GM19395 (cell line): ENCODE measurements around the gene ATP6V1C2.
A peak's percentile ranks its signal among the peaks of the same experiment; 100 is the strongest.

Experiments used
- ATAC-seq: cut with Tn5 transposase; IDR thresholded peaks from one replicate; pipeline ENCODE4 v1.9.1; 2021; ENCODE audit warnings: mild to moderate bottlenecking, moderate library complexity; ENCODE audit not compliant: unreplicated experiment

Gene ATP6V1C2, protein sequence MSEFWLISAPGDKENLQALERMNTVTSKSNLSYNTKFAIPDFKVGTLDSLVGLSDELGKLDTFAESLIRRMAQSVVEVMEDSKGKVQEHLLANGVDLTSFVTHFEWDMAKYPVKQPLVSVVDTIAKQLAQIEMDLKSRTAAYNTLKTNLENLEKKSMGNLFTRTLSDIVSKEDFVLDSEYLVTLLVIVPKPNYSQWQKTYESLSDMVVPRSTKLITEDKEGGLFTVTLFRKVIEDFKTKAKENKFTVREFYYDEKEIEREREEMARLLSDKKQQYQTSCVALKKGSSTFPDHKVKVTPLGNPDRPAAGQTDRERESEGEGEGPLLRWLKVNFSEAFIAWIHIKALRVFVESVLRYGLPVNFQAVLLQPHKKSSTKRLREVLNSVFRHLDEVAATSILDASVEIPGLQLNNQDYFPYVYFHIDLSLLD

DNA sequence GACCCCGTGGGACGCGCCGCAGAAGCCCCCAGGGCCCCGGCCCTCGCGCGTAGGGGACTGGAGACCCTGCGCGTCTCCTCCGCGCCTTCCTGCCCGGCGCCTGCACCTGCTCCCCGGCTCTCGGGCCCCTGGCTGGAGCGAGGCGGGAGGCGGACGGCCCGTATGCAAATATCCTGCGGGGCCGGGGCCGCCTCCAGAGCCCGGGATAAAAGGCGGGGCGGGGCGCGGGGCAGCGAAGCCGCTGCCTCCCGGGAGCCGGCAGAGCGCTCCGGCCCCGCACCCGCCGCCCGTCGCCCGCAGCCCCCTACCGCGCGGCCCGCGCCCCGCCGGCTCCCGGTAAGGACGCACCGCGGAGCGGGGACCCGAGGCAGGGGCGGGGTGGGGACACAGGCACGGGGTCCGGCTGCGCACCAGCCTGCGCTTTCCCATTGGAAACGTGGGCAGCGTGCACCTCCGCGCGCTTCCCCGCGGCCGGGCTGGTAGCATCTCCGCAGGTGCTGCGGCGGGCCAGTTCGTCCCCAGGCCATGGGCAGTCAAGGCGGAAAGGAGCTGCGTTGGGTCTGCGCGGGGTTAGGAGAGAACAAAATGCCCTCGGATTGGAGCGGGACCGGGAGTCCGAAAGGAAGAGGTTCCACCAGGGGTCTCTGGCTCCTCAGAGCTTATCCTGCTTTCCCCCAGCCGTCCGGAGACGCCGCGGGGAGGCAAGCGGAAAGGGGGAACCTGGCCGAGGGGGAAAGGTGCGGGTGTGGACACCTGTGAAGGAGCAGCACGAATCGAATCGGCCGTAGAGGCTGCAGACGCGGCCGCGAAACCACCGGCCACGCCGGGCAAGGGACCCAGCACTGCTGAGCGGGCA lies at the start of gene ATP6V1C2:
Gene ATP6V1C2, plus strand, starts transcription at position 235 of the 856 bp plus-strand sequence. CDS start 1,220 bp downstream, outside the sequence.
- peak; percentile 70 for ATAC-seq

DNA sequence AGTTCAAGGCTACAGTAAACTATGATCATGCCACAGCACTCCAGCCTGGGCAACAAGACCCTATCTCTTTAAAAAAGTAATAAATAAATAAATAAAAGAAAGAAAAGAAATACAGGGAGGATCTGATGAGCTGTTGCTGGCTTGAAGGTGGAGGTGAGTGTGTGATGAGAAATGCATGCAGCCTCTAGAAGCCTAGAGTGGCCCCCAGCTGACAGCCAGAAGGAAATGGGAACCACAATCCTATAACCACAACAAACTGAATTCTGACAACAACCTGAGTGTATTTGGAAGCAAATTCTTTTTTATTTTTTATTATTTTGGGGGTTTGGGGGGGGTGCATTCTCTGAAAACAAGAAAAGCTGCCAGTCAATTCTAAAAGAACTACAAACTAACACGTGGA lies 46.3 kb upstream of the ATP6V1C2 start:
- no peak for ATAC-seq

DNA sequence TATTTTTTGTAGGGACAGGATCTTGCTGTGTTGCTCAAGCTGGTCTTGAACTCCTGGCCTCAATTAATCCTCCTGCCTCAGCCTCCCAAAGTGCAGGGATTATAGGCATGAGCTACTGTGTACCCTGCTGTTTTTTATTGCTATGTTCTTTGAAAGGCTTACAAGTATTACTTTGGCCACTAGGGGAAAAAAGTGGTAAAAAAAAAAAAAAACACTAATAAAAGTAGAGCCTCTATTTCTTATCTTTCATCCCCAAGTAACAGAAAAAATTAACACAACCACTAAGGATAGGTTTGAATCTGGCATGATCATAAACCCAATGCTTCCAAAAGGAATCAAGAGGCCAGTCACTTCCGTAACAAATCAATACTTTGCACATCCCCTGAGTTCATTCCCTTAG lies 43.2 kb upstream of the ATP6V1C2 start:
- no peak for ATAC-seq

DNA sequence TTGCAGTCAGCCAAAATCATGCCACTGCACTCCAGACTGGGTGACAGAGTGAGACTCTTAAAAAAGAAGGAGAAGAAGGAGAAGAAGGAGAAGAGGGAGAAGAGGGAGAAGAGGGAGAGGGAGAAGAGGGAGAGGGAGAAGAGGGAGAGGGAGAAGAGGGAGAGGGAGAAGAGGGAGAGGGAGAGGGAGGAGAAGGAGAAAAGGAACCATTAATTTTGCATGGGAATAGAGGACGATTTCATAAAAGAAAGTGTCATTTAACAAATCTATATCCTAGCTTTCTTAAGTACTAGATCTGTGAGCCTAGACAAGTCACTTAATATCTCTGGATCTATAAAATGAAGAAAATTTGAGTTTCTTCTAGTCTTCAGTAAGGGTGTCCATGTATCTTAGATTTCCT lies 41.2 kb upstream of the ATP6V1C2 start:
- no peak for ATAC-seq

DNA sequence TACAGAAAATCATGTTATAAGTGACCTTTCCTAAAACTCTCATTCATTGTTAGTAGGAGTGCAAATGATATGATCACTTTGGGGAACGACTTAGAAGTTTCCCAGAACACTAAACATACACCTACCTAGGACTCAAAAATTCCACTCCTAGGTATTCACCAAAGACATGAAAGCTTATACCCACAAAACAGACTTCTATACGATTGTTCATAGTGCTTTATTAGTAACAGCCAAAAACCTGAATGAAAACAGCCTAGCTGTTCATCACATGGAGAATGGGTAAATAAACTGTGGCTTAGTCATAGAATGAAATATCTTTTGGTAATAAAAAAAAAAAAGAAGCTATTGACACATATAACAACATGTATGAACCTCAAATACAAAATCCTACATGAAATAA lies 40.5 kb upstream of the ATP6V1C2 start:
- no peak for ATAC-seq

DNA sequence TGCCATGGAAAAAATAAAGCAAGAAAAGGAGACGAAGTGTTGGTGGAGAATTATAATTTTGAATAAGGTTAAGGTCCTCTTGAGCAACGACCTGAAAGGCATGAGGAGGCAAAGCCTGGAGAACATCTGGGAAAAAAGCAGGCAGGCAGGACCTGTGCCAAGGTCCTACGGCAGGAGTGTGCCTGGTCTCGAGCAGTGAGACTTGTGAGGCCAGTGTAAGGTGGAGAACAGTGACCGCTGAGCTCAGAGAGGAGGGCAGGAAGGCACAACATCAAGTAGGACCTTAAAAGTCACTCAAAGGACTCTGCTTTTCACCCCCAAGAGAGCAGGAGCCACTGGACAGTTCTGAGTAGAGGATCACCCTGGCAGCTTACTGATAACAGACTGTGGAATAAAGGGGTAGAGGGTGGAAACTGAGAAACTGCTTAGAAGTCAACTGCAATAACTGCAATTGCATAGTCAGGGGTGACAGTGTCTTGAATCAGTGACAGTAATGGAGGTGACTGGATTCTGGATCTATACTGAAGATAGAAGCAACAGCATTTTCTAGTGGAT lies 35.2 kb upstream of the ATP6V1C2 start:
- no peak for ATAC-seq

DNA sequence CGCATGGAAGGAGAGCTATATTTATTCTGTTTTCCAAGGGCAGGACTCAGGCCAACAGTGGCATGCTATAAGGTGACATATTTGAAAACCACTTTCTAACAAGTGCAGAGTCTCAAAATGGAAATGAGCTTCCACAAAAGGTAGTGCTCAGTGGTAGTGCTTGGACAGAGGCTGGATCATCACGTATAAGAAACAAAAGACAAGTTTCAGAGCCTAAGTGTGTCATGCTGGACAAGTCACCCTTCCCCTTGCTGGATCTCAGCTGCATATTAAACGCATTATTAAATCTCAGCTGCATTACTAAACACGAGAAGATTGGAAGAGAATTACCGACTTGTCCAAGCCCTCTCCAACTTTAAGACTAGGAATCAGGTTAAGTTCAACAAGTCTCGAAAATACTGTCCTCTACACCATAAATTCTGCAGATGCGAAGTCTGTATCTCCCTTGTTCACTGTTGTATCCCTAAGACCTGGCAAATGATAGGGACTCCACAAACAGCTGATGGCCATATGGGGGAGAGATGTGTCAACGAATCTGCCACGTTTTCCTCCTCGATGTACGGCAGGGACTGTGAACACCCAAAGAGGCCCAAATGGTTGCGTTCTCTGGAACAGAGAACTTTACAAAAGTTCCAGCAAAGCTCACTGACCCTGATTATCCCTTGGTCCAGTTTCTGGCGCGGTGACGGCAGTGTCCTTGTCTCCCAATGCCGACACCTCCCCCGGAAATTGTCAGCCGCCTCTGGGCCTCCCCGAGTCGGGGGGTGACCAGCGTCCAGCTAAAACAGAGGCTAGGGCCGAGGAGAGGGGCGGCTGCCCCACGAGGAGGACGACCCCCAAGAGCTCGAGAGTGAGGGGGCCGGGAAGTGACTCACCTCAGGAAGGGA lies 32.3 kb upstream of the ATP6V1C2 start:
- peak; percentile 22 for ATAC-seq

DNA sequence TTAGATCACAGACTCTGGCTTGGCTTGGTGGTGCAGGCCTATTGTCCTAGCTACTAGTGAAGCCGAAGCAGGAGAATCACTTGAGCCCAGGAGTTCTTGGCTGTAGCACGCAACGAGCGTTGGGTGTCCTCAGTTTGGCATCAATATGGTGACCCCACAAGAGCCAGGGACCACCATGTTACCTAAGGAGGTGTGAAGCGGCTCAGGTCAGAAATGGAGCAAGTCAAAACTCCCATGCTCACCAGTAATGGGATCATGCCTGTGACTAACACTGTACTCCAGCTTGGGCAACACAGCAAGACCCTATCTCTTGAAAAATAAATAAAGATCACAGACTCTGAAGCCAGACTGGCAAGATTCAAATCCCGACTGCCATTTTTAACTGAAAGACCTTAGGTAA lies 29.9 kb upstream of the ATP6V1C2 start:
- no peak for ATAC-seq

DNA sequence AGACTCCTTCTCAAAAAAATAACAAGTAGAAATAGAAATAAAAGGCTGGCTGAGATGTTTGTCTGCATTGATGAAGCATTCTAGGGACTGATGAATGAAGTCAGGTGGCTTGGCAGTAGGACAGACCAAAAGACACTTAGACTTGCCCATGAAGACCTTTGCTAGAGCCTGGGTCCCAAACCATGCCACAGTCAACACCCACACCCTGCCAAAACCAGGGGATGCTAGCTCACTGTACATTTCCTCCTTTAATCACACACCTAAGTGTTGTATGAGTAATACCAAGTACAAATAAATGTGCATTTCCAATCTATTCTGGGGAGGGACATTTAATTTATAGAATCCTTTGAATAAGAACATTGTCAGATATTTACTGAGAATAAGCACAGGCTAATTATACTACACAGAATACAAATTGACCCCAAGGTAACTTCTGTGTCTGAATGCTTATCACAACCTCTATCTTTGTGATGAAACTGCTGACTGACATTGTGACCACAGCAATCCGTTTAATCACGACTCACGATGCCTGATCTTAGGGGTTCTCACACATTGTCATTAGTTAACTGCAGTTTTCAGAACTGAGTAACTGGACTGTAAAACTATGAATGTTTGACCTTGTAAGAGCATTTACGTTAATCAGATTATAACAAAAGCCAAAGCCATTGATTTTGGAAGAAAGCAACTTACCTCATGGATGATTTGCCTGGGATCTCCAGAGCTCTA lies 21.2 kb upstream of the ATP6V1C2 start:
- ATAC-seq: no peak

DNA sequence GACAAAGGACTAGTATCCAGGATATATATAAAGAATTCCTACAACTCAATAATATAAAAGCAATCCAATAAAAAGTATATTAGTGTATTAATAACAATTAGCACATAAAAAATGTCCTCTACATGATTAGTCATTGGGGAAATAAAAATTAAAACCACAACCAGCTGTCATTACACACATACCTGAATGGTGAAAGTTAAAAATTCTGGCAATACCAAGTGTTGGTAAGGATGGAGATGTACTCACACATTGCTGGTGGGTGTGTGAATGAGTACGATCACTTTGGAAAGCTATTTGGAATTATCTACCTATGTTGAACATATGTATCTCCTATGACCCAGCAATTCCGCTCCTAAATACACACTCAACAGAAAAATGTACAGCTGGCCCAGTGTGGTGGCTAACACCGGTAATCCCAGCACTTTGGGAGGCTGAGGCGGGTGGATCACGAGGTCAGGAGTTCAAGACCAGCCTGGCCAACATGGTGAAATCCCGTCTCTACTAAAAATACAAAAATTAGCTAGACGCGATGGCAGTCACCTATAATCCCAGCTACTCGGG lies 17.3 kb upstream of the ATP6V1C2 start:
- no peak for ATAC-seq

DNA sequence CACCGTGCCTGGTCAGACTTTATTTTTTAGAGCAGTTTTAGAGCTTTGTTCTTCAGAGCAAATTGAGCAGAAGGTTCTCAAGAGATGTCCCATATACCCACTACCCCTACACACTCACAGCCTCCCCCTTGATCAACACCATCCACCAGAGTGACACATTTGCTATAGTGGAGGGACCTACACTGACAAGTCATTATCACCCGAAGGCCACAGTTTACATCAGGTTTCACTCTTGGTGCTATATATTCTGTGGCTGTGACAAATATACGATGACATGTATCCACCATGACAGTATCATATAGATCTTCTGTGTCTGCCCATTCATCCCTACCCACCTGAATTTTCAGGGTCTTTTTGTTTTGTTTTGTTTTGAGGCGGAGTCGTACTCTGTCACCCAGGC lies 15.4 kb upstream of the ATP6V1C2 start:
- no peak for ATAC-seq

DNA sequence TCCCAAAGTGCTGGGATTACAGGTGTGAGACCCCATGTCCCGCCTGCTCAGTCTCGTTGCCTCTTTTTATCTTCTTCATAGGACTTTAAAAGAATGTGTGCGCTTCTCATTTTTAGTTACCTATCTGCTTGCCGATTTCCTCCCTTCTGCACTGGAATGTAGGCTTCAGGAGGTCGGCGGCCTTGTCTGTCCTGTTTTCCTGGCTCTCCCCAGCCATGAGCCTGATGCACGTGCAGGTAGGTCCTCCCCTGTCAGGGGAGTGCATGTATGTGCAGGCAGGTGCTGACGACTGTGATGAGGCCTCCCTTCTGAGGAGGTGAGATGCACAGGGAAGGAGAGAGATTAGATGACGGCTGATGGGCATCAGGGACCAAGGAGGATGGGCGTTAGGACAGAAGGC lies 13.6 kb upstream of the ATP6V1C2 start:
- ATAC-seq: no peak

DNA sequence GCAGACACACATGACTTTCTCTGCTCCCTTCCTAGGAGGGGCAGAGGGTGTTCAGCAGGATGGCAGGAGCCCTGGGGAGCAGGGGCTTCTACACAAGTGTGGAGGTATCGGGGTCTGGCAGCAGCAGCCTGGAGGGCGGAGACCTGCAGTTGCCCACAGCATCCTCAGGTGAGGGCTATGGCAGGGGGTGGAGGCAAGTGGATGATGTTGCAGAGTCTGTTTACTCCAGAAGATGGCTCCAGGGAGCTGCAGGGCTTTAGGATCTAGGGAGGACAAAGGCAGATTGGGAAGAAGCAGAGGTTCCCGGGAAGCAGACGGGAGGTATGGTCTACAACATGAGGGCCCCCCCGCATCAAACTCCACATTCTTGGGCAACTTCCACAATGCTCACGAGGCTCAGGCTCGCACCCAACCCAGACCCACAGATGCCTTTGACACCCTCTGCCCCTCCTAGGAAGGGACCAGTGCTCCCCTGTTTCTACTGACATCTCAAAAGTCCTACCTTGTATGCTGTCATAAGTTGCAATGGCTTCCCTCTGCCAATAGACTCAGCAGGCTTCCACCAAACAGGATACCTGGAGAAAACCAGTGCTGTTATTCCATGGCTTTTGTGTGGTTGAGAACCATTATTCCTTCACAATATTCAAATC lies 12.0 kb upstream of the ATP6V1C2 start:
- no peak for ATAC-seq

DNA sequence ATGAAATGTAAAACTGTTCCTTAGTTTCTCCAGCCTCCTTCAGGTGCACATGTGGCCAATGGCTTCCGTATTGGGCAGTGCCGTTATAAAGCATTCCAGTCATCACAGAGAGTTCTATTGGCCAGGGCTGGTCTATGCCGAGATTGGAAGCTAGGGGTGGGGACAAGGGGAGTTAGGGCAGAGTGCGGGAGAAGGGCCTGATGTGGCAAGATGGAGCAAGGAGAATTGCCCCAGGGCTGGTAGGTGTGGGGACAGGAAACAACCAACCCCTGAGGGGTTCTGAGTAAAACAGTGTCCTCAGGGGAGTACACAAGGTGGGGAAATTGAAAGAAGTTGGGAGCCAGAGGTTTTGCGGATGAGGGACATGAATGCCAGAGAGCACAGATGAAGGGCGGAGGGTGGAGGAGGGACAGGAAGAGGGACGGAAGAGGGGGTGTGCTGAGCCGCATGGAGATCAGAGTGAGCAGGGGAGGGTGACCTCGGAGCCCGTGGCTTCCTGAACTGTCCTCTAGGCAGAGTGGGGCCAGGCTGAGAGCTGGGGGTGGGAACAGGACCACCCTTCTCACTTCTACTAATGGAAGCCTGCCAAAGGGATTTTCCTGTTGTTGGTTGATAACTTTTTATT lies 9.1 kb upstream of the ATP6V1C2 start:
- ATAC-seq: no peak

DNA sequence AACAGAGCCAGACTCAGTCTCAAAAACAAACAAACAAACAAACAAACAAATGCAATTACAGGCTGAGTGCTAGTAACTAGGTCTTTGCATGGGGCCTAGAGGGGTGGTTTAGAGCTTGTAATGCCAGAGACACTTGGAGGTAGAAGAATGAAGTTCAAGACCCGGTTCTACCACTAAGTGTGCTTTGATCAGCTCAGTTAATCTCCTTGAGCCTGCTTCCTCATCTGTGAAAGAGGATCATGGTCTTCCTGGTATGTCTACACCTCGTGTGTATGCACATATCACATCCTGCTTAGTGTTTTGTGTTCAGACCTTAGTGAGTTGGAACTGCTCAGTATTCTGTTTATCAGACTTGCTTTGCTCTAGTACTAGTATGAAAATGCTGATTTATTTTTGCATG lies 4.8 kb upstream of the ATP6V1C2 start:
- no peak for ATAC-seq

DNA sequence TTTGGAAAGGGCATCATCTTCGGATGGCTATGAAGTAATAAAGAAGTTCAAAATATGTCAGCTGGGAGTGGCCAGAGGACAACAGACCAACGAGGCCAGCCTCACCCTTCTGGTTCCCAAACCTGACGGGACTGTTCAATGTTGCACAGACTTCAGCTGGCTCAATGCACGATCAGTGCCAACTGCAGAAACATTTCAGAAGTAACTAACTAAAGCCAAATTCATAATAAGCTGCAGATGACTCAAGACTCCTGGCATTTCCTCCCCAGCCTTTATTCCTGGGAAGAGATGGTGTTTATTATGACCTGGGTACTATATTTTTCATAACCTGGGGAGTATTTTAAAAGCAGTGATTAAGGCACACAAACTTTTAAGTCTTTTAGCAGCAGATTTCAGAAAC lies 3.8 kb upstream of the ATP6V1C2 start:
- no peak for ATAC-seq

DNA sequence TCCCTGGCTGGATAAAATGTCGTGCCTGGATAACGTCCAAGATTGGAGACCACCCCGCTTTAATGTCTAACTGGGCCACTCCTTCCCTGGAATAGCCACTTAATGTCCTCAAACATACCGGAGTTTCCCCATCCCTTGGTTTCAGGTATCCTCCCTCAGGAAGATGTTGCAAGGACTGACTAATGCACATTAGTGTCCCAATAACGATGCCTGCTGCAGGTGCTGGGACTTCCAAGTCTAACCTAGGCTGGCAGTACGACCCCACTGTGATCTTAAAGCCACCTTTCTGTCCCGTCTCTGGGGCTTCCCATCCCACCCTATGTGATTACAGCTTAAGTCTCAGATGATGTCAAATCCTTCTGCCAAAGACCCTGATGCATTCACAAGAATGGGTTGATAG lies 1.1 kb upstream of the ATP6V1C2 start:
- no peak for ATAC-seq

DNA sequence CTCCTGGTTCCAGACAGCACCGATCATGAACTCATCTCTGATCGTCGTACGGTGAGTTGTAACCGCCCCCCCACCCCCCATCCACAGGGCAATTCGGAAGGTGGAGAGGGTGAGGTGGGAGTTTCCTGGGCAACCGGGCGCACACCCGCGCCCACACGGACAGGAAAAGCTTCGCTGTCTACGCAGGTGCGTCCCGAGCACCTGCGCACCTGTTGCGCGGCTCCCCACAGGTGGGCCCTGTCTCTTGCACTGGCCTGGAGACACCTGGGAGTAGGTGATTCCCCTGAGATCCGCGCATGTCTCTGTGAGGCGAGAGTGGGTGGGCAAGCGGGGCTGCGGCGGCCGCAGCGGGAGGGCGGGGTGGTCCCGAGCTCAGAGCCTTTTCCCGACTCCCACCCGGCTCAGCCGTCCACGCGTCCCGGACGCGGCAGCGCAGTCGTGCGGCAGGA lies 459 bp upstream of the ATP6V1C2 start:
- ATAC-seq: peak; percentile 14
